HepG2 (cell line): ENCODE measurements around the gene CADM1. TPM values are rescaled to one million over a fixed set of nuclear protein-coding genes. Genes with fewer than 3 reads are reported as not detected.

ENCODE experiments used
- ARNTL ChIP-seq: sonication (generic); formaldehyde crosslinking; IDR thresholded peaks from 2 replicates; pipeline ENCODE4 v1.4.0; 2020; ENCODE audit warnings: mild to moderate bottlenecking, missing genetic modification reagents
- CREB1 ChIP-seq, 2 experiments: fragments of 450-650 bp in 1 of 2; IDR thresholded peaks; 2 replicates each; pipeline ENCODE4 v1.6.1; 2016 to 2017; ENCODE audit warnings: control low read depth in 1 of 2, mild to moderate bottlenecking in 1 of 2, missing compliant biosample characterization in 1 of 2, missing genetic modification characterization in 1 of 2
- FOXO1 ChIP-seq: sonication (generic); formaldehyde crosslinking; IDR thresholded peaks from 2 replicates; pipeline ENCODE4 v1.4.0; 2020; ENCODE audit warnings: missing genetic modification reagents
- FOXP1 ChIP-seq, 2 experiments: fragments of 450-650 bp in 1 of 2; IDR thresholded peaks; 2 replicates each; pipeline ENCODE4 v1.6.1; 2017 to 2018; ENCODE audit warnings: antibody characterized with exemption in 1 of 2
- HES4 ChIP-seq: sonication (generic); formaldehyde crosslinking; IDR thresholded peaks from 2 replicates; pipeline ENCODE4 v1.9.0; 2021; ENCODE audit warnings: mild to moderate bottlenecking, missing genetic modification reagents, borderline replicate concordance
- ISX ChIP-seq: sonication (generic); formaldehyde crosslinking; conservative IDR thresholded peaks from 2 replicates; pipeline ENCODE4 v1.5.0; 2020; ENCODE audit warnings: missing genetic modification reagents
- JUN ChIP-seq: sonication (generic); formaldehyde crosslinking; IDR thresholded peaks from 2 replicates; pipeline ENCODE4 v1.4.0; 2020; ENCODE audit warnings: mild to moderate bottlenecking, missing genetic modification reagents
- NFYC ChIP-seq: IDR thresholded peaks from 2 replicates; pipeline ENCODE4 v1.6.1; 2016; ENCODE audit warnings: missing genetic modification reagents, missing compliant biosample characterization
- PITX1 ChIP-seq: sonication (generic); formaldehyde crosslinking; IDR thresholded peaks from 2 replicates; pipeline ENCODE4 v1.5.1; 2020; ENCODE audit warnings: mild to moderate bottlenecking, missing genetic modification reagents
- REL ChIP-seq: sonication (generic); formaldehyde crosslinking; conservative IDR thresholded peaks from 2 replicates; pipeline ENCODE4 v1.8.0; 2022; ENCODE audit warnings: mild to moderate bottlenecking, missing genetic modification reagents, moderate library complexity
- SKI ChIP-seq: fragments of 450-650 bp; IDR thresholded peaks from one replicate; pipeline ENCODE4 v1.6.1; 2018; ENCODE audit warnings: mild to moderate bottlenecking; ENCODE audit not compliant: partially characterized antibody
- TFDP2 ChIP-seq: sonication (generic); formaldehyde crosslinking; IDR thresholded peaks from 2 replicates; pipeline ENCODE4 v1.4.0; 2020; ENCODE audit warnings: missing genetic modification reagents
- TGIF2 ChIP-seq: IDR thresholded peaks from 2 replicates; pipeline ENCODE4 v1.6.1; 2016; ENCODE audit warnings: control low read depth, missing compliant biosample characterization
- YY1 ChIP-seq: IDR thresholded peaks from 2 replicates; pipeline ENCODE4 v1.6.1; 2011; ENCODE audit warnings: low read length, low read depth, moderate library complexity, mild to moderate bottlenecking; ENCODE audit not compliant: insufficient read depth, insufficient replicate concordance
- ZFAT ChIP-seq: sonication (generic); formaldehyde crosslinking; conservative IDR thresholded peaks from 2 replicates; pipeline ENCODE4 v1.8.1; 2023; ENCODE audit warnings: missing genetic modification reagents, inconsistent platforms
- ZNF10 ChIP-seq: sonication (generic); formaldehyde crosslinking; IDR thresholded peaks from 2 replicates; pipeline ENCODE4 v1.4.0; 2020; ENCODE audit warnings: mild to moderate bottlenecking, low read depth, missing genetic modification reagents, borderline replicate concordance
- ZNF317 ChIP-seq: sonication (generic); formaldehyde crosslinking; IDR thresholded peaks from 2 replicates; pipeline ENCODE4 v1.5.0; 2020; ENCODE audit warnings: mild to moderate bottlenecking, missing genetic modification reagents
- ZNF547 ChIP-seq: sonication (generic); formaldehyde crosslinking; IDR thresholded peaks from 2 replicates; pipeline ENCODE4 v1.5.1; 2020; ENCODE audit warnings: mild to moderate bottlenecking, missing genetic modification reagents
- ZNF564 ChIP-seq: sonication (generic); formaldehyde crosslinking; IDR thresholded peaks from 2 replicates; pipeline ENCODE4 v1.8.1; 2023; ENCODE audit warnings: mild to moderate bottlenecking, missing genetic modification reagents
- ZNF605 ChIP-seq: sonication (generic); formaldehyde crosslinking; IDR thresholded peaks from 2 replicates; pipeline ENCODE4 v1.8.0; 2022; ENCODE audit warnings: mild to moderate bottlenecking, missing genetic modification reagents
- polyA plus RNA-seq, 8 experiments: library from polyadenylated mRNA; depleted of rRNA in 3 of 8; stranded (reverse) in 7 of 8; unstranded in 1 of 8; fragments of >200 nt; fragmentation: Illumina TruSeq in 4 of 8; extraction: Trizol in 4 of 8; gene quantifications; 2 replicates each; pipeline versions ENCODE4 v1.2.1 to v1.2.3, GENCODE V29; 2011 to 2016; ENCODE audit warnings: low read depth in 4 of 8, missing spikeins in 1 of 8, mixed read lengths in 1 of 8; ENCODE audit not compliant: insufficient read depth in 1 of 8
- total RNA-seq, 5 experiments: library from RNA; depleted of rRNA; stranded (reverse); fragments of >200 nt; fragmentation: Illumina TruSeq; extraction: Trizol; gene quantifications; 2 replicates each; pipeline ENCODE4 v1.2.3, GENCODE V29; 2016; ENCODE audit warnings: low read depth in 1 of 5
- TF ChIP-seq, protein P1 (sequence below): IDR thresholded peaks from 2 replicates; pipeline ENCODE4 v1.6.1; 2012; ENCODE audit warnings: low read length, improper control_type of control experiment
- TF ChIP-seq, protein P2 (sequence below): sonication (generic); formaldehyde crosslinking; IDR thresholded peaks from 2 replicates; pipeline ENCODE4; 2020; ENCODE audit warnings: missing genetic modification reagents, mild to moderate bottlenecking, borderline replicate concordance
- TF ChIP-seq, protein P3 (sequence below): sonication (generic); formaldehyde crosslinking; IDR thresholded peaks from 2 replicates; pipeline ENCODE4 v1.4.0; 2020; ENCODE audit warnings: low read depth, mild to moderate bottlenecking, missing genetic modification reagents

The CADM1 gene
- total and polyA plus RNA-seq, 2 of the 13 experiments (the other 11 are each of a cell fraction or from before 2014, with no cell fraction given): 71.3 to 122 TPM

DNA sequence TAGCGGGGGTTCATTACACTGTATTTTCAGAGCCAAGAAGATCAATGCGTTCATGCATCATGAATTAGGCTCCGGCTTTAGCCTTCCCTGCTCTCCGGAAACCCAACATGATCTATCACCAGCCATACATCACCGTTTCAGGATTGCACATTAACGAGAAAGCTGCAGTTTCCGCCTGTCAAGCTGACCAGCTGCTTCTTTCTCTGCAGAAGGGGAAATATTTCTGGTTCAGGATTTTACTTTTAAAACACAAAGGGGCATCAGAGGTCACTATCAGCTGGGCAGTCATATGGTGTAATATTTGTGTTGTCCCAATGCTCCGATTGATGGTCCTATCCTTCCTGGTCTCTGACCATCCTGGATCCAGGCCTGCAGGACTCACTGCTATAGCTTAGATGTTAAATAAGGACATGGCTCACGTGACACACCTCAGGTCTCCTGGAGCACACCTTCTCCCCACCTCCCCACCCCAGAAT, 21.4 kb upstream of the CADM1 start (continued):
- no peak for TF ChIP-seq CREB1 (IDR thresholded peaks at IDR 0.05)
- TF ChIP-seq CREB1 (CRISPR knock-in tag; IDR thresholded peaks at IDR 0.05): no peak
- TF ChIP-seq SKI: no peak
- TF ChIP-seq, protein P1, sequence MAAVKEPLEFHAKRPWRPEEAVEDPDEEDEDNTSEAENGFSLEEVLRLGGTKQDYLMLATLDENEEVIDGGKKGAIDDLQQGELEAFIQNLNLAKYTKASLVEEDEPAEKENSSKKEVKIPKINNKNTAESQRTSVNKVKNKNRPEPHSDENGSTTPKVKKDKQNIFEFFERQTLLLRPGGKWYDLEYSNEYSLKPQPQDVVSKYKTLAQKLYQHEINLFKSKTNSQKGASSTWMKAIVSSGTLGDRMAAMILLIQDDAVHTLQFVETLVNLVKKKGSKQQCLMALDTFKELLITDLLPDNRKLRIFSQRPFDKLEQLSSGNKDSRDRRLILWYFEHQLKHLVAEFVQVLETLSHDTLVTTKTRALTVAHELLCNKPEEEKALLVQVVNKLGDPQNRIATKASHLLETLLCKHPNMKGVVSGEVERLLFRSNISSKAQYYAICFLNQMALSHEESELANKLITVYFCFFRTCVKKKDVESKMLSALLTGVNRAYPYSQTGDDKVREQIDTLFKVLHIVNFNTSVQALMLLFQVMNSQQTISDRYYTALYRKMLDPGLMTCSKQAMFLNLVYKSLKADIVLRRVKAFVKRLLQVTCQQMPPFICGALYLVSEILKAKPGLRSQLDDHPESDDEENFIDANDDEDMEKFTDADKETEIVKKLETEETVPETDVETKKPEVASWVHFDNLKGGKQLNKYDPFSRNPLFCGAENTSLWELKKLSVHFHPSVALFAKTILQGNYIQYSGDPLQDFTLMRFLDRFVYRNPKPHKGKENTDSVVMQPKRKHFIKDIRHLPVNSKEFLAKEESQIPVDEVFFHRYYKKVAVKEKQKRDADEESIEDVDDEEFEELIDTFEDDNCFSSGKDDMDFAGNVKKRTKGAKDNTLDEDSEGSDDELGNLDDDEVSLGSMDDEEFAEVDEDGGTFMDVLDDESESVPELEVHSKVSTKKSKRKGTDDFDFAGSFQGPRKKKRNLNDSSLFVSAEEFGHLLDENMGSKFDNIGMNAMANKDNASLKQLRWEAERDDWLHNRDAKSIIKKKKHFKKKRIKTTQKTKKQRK: no peak
- no peak for TF ChIP-seq HES4 (CRISPR knock-in tag)
- TF ChIP-seq, protein P2, sequence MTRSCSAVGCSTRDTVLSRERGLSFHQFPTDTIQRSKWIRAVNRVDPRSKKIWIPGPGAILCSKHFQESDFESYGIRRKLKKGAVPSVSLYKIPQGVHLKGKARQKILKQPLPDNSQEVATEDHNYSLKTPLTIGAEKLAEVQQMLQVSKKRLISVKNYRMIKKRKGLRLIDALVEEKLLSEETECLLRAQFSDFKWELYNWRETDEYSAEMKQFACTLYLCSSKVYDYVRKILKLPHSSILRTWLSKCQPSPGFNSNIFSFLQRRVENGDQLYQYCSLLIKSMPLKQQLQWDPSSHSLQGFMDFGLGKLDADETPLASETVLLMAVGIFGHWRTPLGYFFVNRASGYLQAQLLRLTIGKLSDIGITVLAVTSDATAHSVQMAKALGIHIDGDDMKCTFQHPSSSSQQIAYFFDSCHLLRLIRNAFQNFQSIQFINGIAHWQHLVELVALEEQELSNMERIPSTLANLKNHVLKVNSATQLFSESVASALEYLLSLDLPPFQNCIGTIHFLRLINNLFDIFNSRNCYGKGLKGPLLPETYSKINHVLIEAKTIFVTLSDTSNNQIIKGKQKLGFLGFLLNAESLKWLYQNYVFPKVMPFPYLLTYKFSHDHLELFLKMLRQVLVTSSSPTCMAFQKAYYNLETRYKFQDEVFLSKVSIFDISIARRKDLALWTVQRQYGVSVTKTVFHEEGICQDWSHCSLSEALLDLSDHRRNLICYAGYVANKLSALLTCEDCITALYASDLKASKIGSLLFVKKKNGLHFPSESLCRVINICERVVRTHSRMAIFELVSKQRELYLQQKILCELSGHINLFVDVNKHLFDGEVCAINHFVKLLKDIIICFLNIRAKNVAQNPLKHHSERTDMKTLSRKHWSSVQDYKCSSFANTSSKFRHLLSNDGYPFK (CRISPR knock-in tag): no peak
- no peak for TF ChIP-seq NFYC
- no peak for TF ChIP-seq ZNF564 (CRISPR knock-in tag)
- no peak for TF ChIP-seq ZNF317
- TF ChIP-seq TFDP2 (CRISPR knock-in tag): no peak
- TF ChIP-seq FOXP1 (IDR thresholded peaks at IDR 0.05): no peak
- peak; percentile 20; the same call in 1 of the 2 replicates for TF ChIP-seq FOXP1 (CRISPR knock-in tag; IDR thresholded peaks at IDR 0.05)
- TF ChIP-seq YY1: no peak
- TF ChIP-seq ZNF10 (CRISPR knock-in tag): no peak
- TF ChIP-seq ZNF605 (CRISPR knock-in tag): no peak
- no peak for TF ChIP-seq ISX (CRISPR knock-in tag)
- TF ChIP-seq ZFAT (CRISPR knock-in tag): no peak
- TF ChIP-seq ZNF547 (CRISPR knock-in tag): no peak
- TF ChIP-seq ARNTL (CRISPR knock-in tag): no peak
- no peak for TF ChIP-seq JUN (CRISPR knock-in tag)
- peak; percentile 83 for TF ChIP-seq TGIF2
- no peak for TF ChIP-seq REL (CRISPR knock-in tag)
- TF ChIP-seq, protein P3, sequence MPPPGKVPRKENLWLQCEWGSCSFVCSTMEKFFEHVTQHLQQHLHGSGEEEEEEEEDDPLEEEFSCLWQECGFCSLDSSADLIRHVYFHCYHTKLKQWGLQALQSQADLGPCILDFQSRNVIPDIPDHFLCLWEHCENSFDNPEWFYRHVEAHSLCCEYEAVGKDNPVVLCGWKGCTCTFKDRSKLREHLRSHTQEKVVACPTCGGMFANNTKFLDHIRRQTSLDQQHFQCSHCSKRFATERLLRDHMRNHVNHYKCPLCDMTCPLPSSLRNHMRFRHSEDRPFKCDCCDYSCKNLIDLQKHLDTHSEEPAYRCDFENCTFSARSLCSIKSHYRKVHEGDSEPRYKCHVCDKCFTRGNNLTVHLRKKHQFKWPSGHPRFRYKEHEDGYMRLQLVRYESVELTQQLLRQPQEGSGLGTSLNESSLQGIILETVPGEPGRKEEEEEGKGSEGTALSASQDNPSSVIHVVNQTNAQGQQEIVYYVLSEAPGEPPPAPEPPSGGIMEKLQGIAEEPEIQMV (CRISPR knock-in tag): no peak
- TF ChIP-seq FOXO1: no peak
- no peak for TF ChIP-seq PITX1
